Panc1 (cell line): ENCODE results near the gene P2RX3.

Experiments
- POLR2AphosphoS5 ChIP-seq: IDR thresholded peaks from 2 replicates; pipeline ENCODE4 v1.6.1; 2012; ENCODE audit warnings: mild to moderate bottlenecking, low read depth, low read length, moderate library complexity
- REST ChIP-seq, 2 experiments: IDR thresholded peaks; 2 replicates each; pipeline ENCODE4 v1.6.1; 2011 to 2012; ENCODE audit warnings: low read depth in 2 of 2, control low read depth in 1 of 2, low read length in 1 of 2, mild to moderate bottlenecking in 1 of 2, moderate library complexity in 1 of 2; ENCODE audit not compliant: insufficient read depth in 1 of 2
- TF ChIP-seq, protein P1 (sequence below): fragments of 450-650 bp; IDR thresholded peaks from 2 replicates; pipeline ENCODE4 v1.5.1; 2017; ENCODE audit warnings: mild to moderate bottlenecking

DNA sequence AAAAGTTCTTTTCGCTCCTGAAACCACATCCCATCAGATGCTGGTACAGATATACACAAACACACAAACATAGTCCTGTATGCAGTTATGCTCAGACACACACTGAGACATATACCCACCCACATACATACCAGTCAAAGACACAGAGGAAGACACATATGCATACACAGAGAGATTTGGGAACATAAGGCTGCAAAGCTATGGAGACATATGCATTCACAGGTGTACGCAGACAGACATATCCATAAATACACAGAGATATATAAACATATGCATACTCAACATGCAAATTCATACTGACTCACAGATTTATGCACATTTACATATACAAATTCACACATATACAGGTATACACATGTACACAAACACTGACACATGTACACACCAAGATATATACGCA, 36.8 kb downstream of the P2RX3 start:
- TF ChIP-seq, protein P1, sequence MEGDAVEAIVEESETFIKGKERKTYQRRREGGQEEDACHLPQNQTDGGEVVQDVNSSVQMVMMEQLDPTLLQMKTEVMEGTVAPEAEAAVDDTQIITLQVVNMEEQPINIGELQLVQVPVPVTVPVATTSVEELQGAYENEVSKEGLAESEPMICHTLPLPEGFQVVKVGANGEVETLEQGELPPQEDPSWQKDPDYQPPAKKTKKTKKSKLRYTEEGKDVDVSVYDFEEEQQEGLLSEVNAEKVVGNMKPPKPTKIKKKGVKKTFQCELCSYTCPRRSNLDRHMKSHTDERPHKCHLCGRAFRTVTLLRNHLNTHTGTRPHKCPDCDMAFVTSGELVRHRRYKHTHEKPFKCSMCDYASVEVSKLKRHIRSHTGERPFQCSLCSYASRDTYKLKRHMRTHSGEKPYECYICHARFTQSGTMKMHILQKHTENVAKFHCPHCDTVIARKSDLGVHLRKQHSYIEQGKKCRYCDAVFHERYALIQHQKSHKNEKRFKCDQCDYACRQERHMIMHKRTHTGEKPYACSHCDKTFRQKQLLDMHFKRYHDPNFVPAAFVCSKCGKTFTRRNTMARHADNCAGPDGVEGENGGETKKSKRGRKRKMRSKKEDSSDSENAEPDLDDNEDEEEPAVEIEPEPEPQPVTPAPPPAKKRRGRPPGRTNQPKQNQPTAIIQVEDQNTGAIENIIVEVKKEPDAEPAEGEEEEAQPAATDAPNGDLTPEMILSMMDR: no peak
- TF ChIP-seq REST (IDR thresholded peaks at IDR 0.05; ENCODE audit: insufficient read depth in 1 of 2, low read depth in 2 of 2, low read length in 1 of 2) (no peak), POLR2AphosphoS5 (no peak)
